ENCODE measurements around the gene DPEP2.

- TF ChIP-seq CTCF (IDR thresholded peaks at IDR 0.05; ENCODE audit: poor library complexity) (no peak), EZH2 (IDR thresholded peaks at IDR 0.05; ENCODE audit: borderline replicate concordance) (no peak), EZH2phosphoT487 (IDR thresholded peaks at IDR 0.05; ENCODE audit: low read depth, severe bottlenecking, unreplicated experiment) (no peak)
These were observed 29.7 kb upstream of the DPEP2 start for GRCh38 chr16:68028996-68029395.

All from hepatocyte (in vitro differentiated cells).